ENCODE data around the gene RHBDD3.

Gene RHBDD3

GRCh38 chr22:29269230-29269604 is 1.4 kb upstream of the RHBDD3 start:
- DNase-seq (ENCODE audit: low spot score) = peak; percentile 25

- peak; percentile 69 for DNase-seq (ENCODE audit: low spot score)
These were observed 889 bp upstream of the RHBDD3 start for GRCh38 chr22:29268511-29269229.

- no peak for DNase-seq (ENCODE audit: low spot score)
These were observed 321 bp downstream of the RHBDD3 start for GRCh38 chr22:29267462-29267857.

GRCh38 chr22:29266564-29267461 is 968 bp downstream of the RHBDD3 start:
- DNase-seq (ENCODE audit: low spot score) = no peak

- DNase-seq (ENCODE audit: low spot score) = no peak
These were observed 1.9 kb downstream of the RHBDD3 start for GRCh38 chr22:29265929-29266328.

- no peak for DNase-seq (ENCODE audit: low spot score)
These were observed 2.5 kb downstream of the RHBDD3 start for GRCh38 chr22:29265305-29265704.

- DNase-seq (ENCODE audit: low spot score) = no peak
These were observed 3.9 kb downstream of the RHBDD3 start for GRCh38 chr22:29263791-29264276.

- DNase-seq (ENCODE audit: low spot score) = no peak
These were observed 7.0 kb downstream of the RHBDD3 start for GRCh38 chr22:29260601-29261315.

- DNase-seq (ENCODE audit: low spot score) = no peak
These were observed 7.7 kb downstream of the RHBDD3 start for GRCh38 chr22:29260031-29260560.

GRCh38 chr22:29259253-29259899 is 8.4 kb downstream of the RHBDD3 start:
- no peak for DNase-seq (ENCODE audit: low spot score)

GRCh38 chr22:29258407-29259252 is 9.2 kb downstream of the RHBDD3 start:
- no peak for DNase-seq (ENCODE audit: low spot score)

- DNase-seq (ENCODE audit: low spot score) = no peak
These were observed 10.0 kb downstream of the RHBDD3 start for GRCh38 chr22:29257751-29258181.

GRCh38 chr22:29256606-29257325 is 11.0 kb downstream of the RHBDD3 start:
- no peak for DNase-seq (ENCODE audit: low spot score)

GRCh38 chr22:29255064-29255621 is 12.6 kb downstream of the RHBDD3 start:
- DNase-seq (ENCODE audit: low spot score) = no peak

- no peak for DNase-seq (ENCODE audit: low spot score)
These were observed 13.5 kb downstream of the RHBDD3 start for GRCh38 chr22:29254286-29254660.

GRCh38 chr22:29253561-29254285 is 14.1 kb downstream of the RHBDD3 start:
- no peak for DNase-seq (ENCODE audit: low spot score)

- no peak for DNase-seq (ENCODE audit: low spot score)
These were observed 15.5 kb downstream of the RHBDD3 start for GRCh38 chr22:29251981-29252911.

- no peak for DNase-seq (ENCODE audit: low spot score)
These were observed 16.5 kb downstream of the RHBDD3 start for GRCh38 chr22:29251265-29251664.

Measured in pons (tissue), 1 donor.